ENCODE measurements around the gene SLC35F4.
"Not testable (repeated sequence)": the region's sequence is repeated elsewhere in the genome, so short reads cannot be mapped to it uniquely, and the experiment has no call there.

SLC35F4 gene
- total RNA-seq, result 0 reads per million in 4 donors

DNA sequence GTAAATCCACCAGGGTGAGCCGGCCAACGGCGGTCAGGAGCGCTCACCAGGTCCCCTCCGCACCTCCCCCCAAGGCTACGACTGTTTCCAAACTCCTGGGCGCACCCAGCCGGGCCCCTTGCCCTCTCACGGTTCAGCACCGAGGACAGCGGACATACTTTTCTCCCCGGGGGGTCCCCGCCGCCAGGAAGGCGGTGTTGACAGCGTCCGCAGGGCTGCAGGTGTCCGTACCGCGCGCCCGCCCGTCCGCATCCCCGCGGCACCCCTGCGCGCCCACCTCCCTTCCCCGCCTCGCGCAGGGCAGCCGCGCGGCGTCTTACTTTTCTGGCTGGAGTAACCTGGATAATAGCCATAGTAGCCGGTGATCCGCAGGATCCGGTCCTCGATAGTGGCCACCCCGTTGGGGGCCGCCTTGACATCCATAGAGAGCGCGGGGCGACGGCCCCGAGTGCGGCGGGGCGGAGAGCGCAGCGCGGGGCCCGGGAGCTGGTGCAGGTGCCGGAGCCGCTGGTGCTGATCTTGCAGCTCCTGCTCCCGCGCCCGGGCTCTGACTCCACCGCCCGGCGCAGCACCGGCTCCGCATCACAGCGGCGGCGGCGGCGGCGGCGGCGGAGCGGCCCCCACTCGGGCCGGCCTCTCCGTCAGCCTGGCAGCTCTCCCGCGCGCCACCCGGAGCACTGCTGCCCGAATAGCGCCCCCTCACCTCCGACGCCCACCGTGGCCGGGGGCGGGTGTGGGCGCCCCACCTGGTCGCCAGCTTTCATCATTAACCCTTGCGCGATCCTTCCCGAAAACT, at the start of gene SLC35F4:
SLC35F4 (minus strand) TSS at position 690 of the 796 bp plus-strand sequence.
- DNase-seq, result no peak

DNA sequence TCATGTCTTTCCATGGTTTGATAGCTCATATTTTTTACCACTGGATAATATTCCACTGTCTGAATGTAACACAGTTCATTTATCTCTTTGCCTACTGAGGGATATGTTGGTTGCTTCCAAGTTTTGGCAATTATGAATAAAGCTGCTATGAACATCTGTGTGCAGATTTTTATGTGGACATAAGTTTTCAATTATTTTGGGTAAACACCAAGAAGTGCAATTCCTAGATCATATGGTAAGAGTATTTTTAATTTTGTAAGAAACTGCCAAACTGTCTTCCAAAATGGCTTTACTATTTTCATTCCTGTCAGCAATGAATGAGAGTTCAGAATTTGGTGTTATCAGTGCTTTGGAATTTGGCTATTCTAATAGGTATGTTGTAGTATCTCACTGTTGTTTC, 43.7 kb upstream of the SLC35F4 start:
- DNase-seq, result no peak

DNA sequence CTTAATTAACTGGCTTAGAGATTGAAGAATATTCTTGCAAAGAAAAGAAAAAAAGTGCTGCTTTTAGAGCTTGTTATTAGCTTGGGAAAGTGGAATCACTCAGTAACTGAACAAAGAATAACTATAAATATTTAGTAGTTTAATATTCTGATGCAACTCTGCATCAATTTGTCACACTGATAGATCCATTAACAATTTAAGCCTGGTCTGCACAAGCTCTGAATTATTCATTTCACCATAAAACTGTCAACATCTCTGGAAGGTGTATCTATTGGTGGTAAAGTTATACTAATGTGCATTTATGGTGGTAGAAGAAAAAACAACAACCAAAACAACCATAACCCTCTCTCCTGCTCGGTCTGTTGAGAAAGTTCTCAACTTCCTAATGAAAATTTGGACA, 38.1 kb upstream of the SLC35F4 start:
- DNase-seq, result no peak

DNA sequence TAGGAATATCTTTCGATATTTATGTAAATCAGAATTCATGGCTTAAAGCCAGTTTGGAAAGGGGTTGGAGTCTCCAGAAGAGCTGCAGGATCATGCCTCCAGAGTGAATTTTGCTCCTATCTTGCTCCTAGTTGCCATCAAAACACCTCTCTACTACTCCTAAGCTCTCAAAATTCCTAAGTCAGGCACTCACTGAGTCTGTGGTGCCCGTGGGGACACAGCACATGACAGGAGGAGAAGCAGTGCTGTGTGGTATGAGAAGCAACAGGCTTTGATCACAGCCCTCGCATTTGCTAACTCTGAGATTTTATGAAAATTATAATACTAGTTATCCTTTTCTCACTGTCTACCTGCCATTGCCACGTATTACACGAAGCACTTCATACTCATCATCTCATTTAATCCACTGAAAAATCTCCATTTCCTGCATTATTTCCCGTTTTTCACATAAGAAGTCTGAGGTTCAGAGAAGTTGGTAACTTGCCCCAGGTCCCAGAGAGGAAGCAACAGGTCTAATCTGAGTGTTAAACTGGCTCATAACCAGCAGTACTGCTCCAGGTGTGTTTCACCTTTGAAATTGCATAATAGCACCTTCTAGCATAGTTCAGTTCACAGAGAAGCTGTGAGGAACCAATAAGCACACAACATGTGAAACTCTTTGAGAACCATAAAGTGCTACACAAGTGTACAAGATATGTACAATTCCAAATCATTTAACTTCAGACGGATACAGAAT, 33.1 kb upstream of the SLC35F4 start:
- no peak for DNase-seq

DNA sequence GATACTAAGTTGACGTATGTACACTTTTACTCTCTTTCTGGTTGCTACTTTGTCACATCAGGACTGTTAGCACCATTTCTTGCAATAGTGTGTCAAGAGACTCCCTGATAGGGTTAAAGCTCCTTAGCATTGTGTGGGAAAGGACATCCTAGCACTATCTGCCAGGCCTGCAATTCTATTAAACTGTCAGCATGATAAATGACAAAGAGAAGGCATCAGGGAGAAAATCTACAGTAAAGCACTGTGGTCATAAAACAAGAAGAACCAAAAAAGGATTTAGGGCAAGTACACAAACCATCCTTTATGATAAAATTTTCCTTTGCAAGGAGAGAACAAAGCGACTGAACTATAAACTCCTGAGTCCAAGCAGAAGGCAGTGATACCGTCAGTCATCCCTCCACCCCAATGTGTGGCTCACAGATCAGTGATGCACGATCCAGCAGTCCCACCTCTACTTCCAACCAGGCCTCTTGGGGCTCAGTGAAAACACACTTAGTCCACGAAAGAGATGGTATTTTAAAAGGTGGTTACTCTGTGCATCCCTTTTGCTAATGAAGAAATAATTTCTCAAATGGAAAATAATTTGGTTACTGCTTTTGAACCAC, 31.4 kb upstream of the SLC35F4 start:
- DNase-seq, result no peak

DNA sequence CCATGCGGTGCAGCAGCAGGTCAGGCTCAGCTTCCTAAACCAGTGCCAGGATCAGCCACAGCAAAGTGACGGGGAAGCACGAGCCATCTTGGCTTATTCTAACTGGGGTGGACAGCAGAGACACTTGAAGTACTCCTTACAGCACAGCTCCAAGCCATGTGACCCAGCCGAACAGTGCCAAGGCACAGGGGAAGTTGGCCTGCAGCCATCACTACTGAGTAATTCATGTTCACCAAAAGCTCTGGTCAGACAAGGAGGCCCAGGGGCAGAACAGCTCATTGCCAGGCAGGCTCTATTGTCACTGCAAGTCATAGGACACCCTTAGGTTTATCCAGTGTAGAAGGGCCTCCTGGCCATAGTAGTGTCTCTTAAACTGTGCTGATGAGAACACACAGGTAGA, 23.4 kb upstream of the SLC35F4 start:
- no peak for DNase-seq

DNA sequence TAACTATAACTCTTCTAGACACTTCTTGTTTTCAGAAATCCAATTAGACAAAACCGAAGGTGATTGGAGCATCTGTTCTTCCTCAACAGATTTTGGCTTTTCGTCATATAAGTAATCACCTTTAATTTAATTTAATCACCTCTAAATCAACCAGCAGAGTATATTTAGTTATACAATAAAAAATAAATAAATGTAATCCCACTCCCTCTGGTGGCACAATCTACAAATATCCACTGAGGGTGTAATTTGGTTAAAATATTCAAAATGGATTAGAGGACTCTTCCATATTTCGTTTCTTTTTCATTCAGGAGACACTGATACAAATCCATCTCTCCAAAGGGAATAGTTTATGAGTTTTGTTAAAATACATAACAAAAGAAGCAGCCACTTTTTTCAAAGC, 18.3 kb upstream of the SLC35F4 start:
- no peak for DNase-seq

DNA sequence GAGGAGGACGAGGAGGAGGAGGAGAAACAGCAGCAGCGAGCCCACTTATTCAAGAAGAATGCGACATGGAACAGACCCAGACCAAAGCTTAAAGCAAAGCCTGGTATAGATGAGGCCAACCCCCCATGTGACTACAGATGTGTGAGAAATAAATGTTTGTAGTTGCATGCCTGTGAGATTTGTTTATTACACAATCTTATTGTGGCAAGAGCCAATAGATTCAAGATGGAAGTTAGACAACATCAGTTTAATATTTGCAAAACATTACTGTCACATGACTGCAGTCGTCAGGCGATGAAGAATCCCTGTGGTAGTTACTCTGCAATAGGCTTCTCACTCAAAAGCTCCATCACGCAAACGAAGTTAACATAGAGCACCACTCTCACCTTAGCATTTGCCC, 17.2 kb upstream of the SLC35F4 start:
- no peak for DNase-seq

DNA sequence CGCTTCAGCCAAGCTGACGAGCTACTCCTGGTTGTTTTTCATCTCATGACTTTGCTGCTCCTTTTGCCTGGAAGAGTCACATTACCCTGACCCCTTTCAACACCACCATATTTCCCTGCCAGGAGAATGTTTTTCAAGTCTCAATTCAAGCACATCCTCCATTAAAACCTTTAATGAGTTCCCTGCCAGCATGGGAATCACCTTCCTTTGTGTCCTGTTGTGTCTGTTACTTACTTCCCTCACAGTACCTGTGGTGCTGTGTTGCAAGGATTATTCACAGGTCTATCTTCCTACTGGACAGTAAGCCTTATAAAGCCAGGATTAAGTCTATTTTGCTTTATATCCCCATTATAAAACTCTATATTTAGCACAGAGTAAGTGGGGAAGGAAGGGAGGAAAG, 13.6 kb upstream of the SLC35F4 start:
- no peak for DNase-seq

DNA sequence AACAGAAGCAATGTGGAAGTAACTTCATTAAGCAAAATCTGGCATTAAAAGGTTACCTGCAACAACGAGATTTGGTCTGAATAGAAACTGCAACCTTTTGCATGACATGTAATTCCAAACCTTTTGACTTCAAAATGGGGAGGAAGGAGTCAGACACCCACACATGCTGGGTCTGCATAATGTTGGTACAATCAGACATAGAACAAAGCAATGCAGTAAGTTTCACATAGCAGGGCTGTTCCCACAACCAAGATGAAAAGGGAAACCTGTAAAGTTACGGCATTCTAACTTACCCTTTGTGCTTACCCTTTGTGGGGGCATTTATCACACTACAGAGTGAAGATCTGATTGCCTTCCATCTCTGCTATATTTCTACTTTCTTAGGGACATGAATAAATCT, 10.1 kb upstream of the SLC35F4 start:
- DNase-seq, result no peak

DNA sequence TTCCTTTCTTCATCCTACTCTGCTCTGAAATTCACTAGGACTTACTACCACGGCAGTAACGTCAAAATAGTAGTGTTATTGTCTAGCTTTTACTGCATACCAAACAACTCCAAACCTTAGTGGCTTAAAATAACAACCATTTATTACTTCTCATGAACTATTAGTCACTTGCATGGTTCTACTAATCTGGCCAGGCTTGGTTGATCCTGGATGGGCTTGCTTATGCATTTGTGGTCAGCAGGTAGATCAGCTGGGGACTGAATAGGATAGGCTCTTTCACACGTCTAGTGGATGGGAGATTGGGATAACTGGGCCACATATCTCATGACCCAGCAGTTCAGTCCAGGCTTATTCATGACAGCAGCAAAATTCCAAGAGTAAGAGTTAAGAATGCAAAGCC, 9.4 kb upstream of the SLC35F4 start:
- DNase-seq, result no peak

DNA sequence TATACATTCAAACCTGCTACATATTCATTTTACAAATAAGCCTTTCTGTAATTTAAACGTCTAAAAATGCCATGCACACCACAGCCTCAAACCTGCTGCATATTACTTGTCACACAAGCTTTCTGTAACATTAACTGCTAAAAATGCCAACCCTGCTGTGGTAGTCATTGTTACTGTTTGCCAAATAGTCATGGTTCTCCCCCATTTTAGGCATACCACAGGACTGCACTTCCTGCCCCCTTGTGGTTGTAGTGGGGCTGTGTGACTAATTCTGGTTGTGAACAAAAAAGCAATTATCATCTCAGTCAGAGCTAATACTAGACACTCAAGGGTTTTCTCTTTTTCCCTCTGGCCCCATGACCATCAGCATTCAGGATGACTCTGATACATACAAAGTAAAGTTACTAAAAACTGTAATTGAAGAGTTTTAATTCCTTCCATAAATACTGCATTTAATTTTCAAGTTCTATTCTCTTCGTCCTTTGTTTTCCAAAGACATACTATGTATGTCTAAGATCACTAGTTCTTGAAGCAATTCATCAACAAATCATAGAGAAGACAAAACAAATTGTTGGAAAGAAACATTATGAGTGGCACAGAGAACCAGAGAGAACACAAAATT, 5.7 kb upstream of the SLC35F4 start:
- peak in 1 of 5 donors; percentile 10 for DNase-seq

DNA sequence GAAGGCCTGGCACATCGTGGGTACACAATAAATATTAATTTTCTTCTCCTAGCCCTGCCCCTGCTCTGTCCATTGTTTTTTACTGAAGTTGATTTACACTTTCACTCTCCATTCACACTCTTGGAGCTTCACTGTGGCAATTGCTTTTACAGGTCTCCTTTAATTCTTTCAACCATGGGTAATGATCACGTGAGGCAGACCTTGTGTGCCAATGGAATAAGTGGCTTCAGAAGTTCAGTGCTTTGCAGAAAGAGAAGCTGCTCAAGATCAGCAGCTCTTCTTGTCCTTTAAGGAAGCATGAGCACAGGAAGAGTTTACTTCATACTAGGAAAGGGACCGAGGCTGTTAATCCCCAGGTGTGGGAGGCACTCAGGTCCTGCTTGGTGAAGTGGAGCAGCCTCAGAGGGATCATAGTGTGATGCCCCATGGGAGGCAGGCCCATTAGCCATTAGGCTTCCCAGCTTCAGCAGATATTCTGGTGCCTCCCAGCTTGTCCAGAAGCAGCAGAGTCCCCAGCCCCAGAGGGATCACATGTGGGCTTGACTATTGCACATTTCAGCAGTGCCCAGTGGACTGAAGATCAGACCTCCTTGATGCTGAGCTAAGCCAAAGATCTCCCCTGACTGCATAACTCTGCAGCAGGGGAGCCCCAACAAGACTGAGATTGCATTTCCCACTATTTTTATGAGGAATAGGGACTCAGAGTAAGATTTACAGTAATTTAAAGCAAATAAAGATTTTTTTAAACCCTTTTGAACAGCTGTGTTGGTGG, 5.0 kb upstream of the SLC35F4 start:
- no peak for DNase-seq

DNA sequence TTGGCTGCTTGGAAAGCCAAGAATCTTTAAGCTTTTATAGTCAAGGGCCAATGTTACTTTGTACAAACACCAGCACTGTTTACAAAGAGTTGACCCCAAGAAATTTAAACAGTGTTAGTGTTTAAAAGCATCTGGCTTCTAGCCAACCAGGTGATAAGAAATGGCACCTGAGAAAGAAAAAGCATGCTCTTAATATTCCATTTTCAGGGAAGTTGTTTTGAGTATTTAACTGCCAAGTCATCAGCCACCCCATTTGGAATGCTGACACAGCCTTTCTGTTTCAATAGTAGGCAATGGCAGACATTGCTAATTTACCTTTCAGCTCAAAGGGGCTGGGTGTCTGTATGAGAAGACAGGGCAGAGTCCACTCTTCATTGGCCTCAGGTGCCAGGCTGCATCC, 3.7 kb upstream of the SLC35F4 start:
- no peak for DNase-seq

DNA sequence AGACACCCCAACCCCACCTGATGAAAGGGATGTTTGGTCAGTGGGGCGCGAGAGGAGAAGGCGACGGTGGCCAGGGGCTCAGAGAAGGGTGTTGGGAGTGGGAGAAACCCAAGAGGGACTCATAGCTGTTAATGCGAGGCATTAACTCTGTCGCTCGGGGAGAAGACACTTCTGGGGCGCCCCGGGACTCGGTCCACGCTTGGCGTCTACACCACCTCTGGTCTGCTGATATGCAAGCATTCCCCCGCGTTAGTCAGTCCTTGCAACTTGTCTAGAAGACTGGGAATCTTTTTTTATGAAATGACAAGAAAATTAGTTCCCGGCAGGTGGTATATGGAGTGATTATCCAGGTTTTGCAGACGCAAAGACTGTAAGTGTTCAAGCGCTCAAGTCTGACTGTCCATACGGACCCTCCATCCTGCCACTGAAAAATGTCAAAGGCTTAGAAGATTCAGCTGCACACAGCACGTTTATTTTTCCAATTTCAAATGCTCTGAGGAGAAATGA, 360 bp upstream of the SLC35F4 start:
- no peak for DNase-seq

DNA sequence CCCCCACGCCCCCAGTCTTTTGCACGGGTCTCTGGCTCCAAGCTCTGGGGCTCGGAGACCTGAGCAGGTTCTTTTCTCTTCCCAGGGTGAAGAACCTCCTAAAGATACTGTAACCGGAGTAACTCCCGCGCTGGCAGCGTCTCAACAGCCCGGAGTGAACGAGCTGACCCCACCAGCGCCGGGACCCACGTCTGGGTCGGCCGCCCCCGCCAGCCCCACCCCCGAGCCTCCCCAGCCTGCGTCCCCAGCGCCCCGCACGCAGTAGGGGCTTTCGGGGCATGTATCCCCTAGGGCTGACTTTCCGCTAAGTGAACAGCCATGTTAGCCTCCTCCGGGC, 858 bp downstream of the SLC35F4 start:
- no peak for DNase-seq

DNA sequence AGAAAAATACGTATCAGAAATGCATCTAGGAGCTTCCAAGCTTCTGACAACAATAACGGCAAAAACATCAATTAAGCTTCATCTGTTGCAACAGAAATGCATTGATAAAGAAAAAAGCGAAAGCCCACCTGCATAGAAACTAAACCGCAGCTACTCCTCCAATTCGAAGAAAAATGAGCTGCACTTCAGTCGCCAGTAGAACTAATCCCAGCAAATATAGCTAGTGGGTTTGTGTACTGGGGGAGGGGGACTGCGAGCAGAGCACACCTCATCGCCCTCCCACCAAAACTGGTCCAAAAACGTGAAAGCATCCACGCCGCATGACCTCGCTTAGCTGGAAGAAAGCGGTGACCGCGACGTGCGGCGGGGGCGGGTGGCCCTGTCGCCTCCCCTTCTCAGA, 1.2 kb downstream of the SLC35F4 start:
- no peak for DNase-seq

DNA sequence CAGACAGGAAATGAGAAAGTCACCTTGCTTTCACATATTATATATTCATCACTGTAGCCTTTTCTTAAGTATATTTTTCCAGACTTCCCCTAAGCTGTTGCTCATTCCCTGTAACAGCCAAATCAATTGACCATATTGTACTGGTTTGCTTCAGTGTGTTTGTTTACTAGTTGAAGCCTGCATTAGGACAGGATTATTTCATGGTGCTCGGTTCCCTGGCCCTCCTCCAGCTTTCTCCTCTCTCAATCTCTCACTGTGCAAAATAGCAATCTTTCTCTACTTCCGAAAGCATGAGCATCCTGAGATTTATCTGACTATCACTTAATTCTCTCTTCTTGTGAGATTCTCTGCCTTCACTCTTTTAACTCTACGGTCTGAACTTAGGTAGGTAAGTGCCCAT, 2.4 kb downstream of the SLC35F4 start:
- no peak for DNase-seq

DNA sequence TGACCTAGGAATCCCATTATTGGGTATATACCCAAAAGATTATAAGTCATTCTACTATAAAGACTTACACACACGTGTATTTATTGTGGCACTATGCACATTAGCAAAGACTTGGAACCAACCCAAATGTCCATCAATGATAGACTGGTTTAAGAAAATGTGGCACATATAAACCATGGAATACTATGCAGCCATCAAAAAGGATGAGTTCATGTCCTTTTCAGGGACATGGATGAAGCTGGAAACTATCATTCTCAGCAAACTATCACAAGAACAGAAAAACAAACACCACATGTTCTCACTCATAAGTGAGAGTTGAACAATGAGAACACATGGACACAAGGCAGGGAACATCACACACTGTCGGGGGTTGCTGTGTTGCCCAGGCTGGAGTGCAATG, 10.2 kb downstream of the SLC35F4 start:
- DNase-seq, result not testable (repeated sequence)

DNA sequence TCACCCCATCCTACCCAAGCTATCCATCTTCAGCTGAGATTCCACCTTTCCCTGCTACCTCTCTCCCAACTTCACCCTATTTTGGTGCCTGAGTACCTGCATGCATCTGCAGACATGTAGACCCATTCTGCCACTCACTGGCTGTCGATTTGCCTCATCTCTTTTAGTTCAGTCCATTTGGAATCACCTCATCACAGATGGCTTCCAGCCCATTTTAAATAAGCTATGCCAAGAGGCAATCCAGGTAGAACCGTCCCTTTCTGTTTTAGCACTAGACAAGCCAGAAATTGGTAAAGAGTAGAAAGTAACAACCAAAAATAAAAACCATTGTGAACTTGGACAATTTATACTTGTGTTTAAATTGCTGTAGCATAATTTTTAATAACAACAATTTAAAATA, 11.3 kb downstream of the SLC35F4 start:
- DNase-seq, result no peak

DNA sequence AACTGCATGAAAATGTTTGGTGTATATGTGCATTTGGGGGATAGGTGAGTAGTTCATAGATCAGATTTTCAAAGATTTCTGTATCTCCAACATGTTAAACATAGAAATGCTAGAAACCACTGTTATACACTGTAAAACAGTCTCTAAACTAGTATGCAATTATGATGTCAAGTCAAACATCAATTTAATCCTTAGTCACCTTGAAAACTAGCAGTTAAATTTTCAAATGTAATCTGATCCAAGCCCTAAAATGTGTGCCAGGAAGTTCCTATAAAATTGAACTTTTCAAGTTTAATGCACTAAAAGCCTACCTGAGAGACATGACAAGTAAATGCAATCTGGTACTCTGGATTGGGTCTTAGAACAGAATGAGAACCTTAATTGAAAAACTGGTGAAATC, 14.5 kb downstream of the SLC35F4 start:
- no peak for DNase-seq

DNA sequence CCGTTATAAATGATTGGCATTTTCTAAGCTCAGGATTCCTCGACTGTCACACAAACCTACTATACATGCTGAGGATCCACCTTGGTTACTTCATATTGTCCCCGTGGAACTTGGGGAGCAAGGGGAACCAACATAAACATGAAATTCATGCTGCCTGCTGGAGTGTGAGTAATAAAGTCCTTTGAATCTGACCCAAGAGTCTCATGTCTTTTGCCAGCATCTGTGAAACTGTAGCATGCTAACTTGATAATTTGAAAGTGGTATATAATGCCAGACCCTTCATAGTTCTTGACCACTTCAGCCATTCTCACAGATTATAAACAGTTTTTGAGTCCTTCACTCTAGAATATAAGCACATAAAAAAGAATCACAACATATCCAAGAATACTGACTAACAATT, 17.1 kb downstream of the SLC35F4 start:
- DNase-seq, result no peak

DNA sequence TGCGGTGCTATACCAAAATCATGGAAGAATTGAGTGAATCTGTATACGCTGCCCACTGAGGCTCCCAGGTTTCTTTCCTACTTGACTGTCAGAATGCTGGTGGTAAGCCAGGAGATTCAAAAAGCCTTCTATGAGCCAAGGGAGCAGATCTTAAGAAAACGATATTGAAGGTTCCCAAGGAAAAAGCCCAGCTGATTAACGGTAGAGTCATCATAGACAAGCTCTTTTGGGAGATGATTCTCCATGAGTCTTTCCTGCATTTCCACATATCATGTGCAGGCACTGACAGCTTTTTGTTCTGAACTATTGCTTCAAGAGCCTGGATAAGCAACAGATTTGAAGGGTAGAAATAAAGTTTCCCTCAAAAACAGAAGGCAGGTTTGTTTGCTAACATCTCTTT, 17.5 kb downstream of the SLC35F4 start:
- DNase-seq, result no peak

Data from T-helper 1 cell (primary cell).